Activated naive CD4-positive, alpha-beta T cell treated with anti-CD3 and anti-CD28 coated beads, Interleukin-2, amount 50 U/mL, for 72 hours (primary cell): ENCODE measurements around the gene RBBP6. TPM values are rescaled to one million over a fixed set of nuclear protein-coding genes. Genes with fewer than 3 reads are reported as not detected.
A peak's percentile ranks its signal among the peaks of the same experiment; 100 is the strongest.

Experiments used
- ATAC-seq, 2 donors: fragments of 150-1000 bp; cut with Tn5 transposase; 2 replicates each; pipeline ENCODE4 v1.10.0; 2021; ENCODE audit warnings: mild to moderate bottlenecking in 2 of 2, moderate library complexity in 2 of 2
- DNase-seq, 2 donors: peaks; one replicate each; pipeline ENCODE4 v3.0.0; 2021 to 2022; ENCODE audit warnings: low spot score in 2 of 2
- H3K27ac Mint-ChIP-seq, 2 donors: one replicate each; pipeline ENCODE4 v1.8.0; 2022; ENCODE audit warnings: mild to moderate bottlenecking in 2 of 2, mixed read lengths in 2 of 2
- H3K36me3 Mint-ChIP-seq, 2 donors: one replicate each; pipeline ENCODE4 v1.8.0; 2022; ENCODE audit warnings: mixed read lengths in 2 of 2
- H3K9me3 Mint-ChIP-seq, 2 donors: one replicate each; pipeline ENCODE4 v1.8.0; 2022; ENCODE audit warnings: mixed read lengths in 2 of 2
- total RNA-seq, 2 donors: library from RNA; stranded (reverse); gene quantifications; one replicate each; pipeline ENCODE4 v1.2.3, GENCODE V29; 2022

RBBP6 gene
- total RNA-seq, 2 donors from 2014 or later, result 69.7 to 76.2 TPM

GRCh38 chr16:24516900-24517669 lies 22.3 kb upstream of the RBBP6 start:
- no peaks in the 10 kb centered on the region for H3K36me3 Mint-ChIP-seq
- ATAC-seq (peak; percentile 69 to 81), DNase-seq (peak; percentile 69 to 72)
- no peaks in the 10 kb centered on the region for H3K9me3 Mint-ChIP-seq
- peak overlapping the region in 1 of 2 donors; percentile 51 for H3K27ac Mint-ChIP-seq

GRCh38 chr16:24518498-24518897 lies 20.9 kb upstream of the RBBP6 start:
- DNase-seq (no peak), ATAC-seq (no peak)
- no peaks in the 10 kb centered on the region for H3K36me3 Mint-ChIP-seq
- no peak overlapping the region for H3K27ac Mint-ChIP-seq
- H3K9me3 Mint-ChIP-seq, result no peaks in the 10 kb centered on the region

- DNase-seq (no peak), ATAC-seq (no peak)
- Mint-ChIP-seq H3K9me3 (no peaks in the 10 kb centered on the region), H3K36me3 (no peaks in the 10 kb centered on the region), H3K27ac (peak overlapping the region in 1 of 2 donors; percentile 12)
These were observed 18.4 kb upstream of the RBBP6 start for GRCh38 chr16:24520983-24521382.

- Mint-ChIP-seq H3K9me3 (no peaks in the 10 kb centered on the region), H3K27ac (no peak overlapping the region), H3K36me3 (no peaks in the 10 kb centered on the region)
- DNase-seq, result no peak
- ATAC-seq, result no peak
These were observed 16.6 kb upstream of the RBBP6 start for GRCh38 chr16:24522751-24523150.

- no peak for ATAC-seq
- H3K9me3 Mint-ChIP-seq, result no peaks in the 10 kb centered on the region
- DNase-seq, result no peak
- H3K27ac Mint-ChIP-seq, result no peak overlapping the region
- no peaks in the 10 kb centered on the region for H3K36me3 Mint-ChIP-seq
These were observed 15.8 kb upstream of the RBBP6 start for GRCh38 chr16:24523569-24523968.

- H3K9me3 Mint-ChIP-seq, result no peaks in the 10 kb centered on the region
- ATAC-seq (no peak), DNase-seq (no peak)
- no peak overlapping the region for H3K27ac Mint-ChIP-seq
- H3K36me3 Mint-ChIP-seq, result no peaks in the 10 kb centered on the region
These were observed 14.3 kb upstream of the RBBP6 start for GRCh38 chr16:24524855-24525677.

- H3K27ac Mint-ChIP-seq, result no peak overlapping the region
- DNase-seq, result no peak
- no peak for ATAC-seq
- H3K36me3 Mint-ChIP-seq, result no peaks in the 10 kb centered on the region
- H3K9me3 Mint-ChIP-seq, result no peaks in the 10 kb centered on the region
These were observed 13.3 kb upstream of the RBBP6 start for GRCh38 chr16:24525970-24526559.

GRCh38 chr16:24526701-24527495 lies 12.5 kb upstream of the RBBP6 start:
- DNase-seq (no peak), ATAC-seq (no peak)
- Mint-ChIP-seq H3K27ac (no peak overlapping the region), H3K9me3 (no peaks in the 10 kb centered on the region), H3K36me3 (no peaks in the 10 kb centered on the region)

GRCh38 chr16:24531166-24531565 lies 8.2 kb upstream of the RBBP6 start:
- H3K9me3 Mint-ChIP-seq, result no peaks in the 10 kb centered on the region
- DNase-seq, result no peak
- no peak overlapping the region for H3K27ac Mint-ChIP-seq
- no peak for ATAC-seq
- H3K36me3 Mint-ChIP-seq, result no peaks in the 10 kb centered on the region

GRCh38 chr16:24534620-24535019 lies 4.7 kb upstream of the RBBP6 start:
- H3K36me3 Mint-ChIP-seq, result peaks cover 4% of the 10 kb centered on the region in 2 donors
- H3K9me3 Mint-ChIP-seq, result no peaks in the 10 kb centered on the region

GRCh38 chr16:24535827-24536226 lies 3.5 kb upstream of the RBBP6 start:
- no peak for ATAC-seq

More at GRCh38 chr16:24534620-24535019, 4.7 kb upstream of the RBBP6 start:
- ATAC-seq, result no peak
- no peak overlapping the region for H3K27ac Mint-ChIP-seq
- DNase-seq, result no peak

GRCh38 chr16:24536671-24537070 lies 2.7 kb upstream of the RBBP6 start:
- H3K9me3 Mint-ChIP-seq, result no peaks in the 10 kb centered on the region
- no peak overlapping the region for H3K27ac Mint-ChIP-seq
- ATAC-seq, result no peak
- DNase-seq, result no peak
- H3K36me3 Mint-ChIP-seq, result peaks cover 22 to 23% of the 10 kb centered on the region in 2 donors

More at GRCh38 chr16:24535827-24536226, 3.5 kb upstream of the RBBP6 start:
- no peaks in the 10 kb centered on the region for H3K9me3 Mint-ChIP-seq
- H3K27ac Mint-ChIP-seq, result no peak overlapping the region
- H3K36me3 Mint-ChIP-seq, result peaks cover 13 to 14% of the 10 kb centered on the region in 2 donors
- DNase-seq, result no peak

- DNase-seq, result no peak
- Mint-ChIP-seq H3K9me3 (no peaks in the 10 kb centered on the region), H3K36me3 (peaks cover 29 to 32% of the 10 kb centered on the region in 2 donors), H3K27ac (peak overlapping the region in 1 of 2 donors; percentile 96)
- ATAC-seq, result no peak
These were observed 1.7 kb upstream of the RBBP6 start for GRCh38 chr16:24537474-24538337.

GRCh38 chr16:24538756-24539294 lies 541 bp upstream of the RBBP6 start:
- DNase-seq, result no peak
- H3K36me3 Mint-ChIP-seq, result peaks cover 29 to 33% of the 10 kb centered on the region in 2 donors
- ATAC-seq, result peak; percentile 46 to 52
- H3K9me3 Mint-ChIP-seq, result no peaks in the 10 kb centered on the region
- peak overlapping the region; percentile 96 to 100 for H3K27ac Mint-ChIP-seq

GRCh38 chr16:24539850-24540601 lies 660 bp downstream of the RBBP6 start:
- peaks cover 29 to 39% of the 10 kb centered on the region in 2 donors for H3K36me3 Mint-ChIP-seq
- peak overlapping the region; percentile 96 for H3K27ac Mint-ChIP-seq
- no peaks in the 10 kb centered on the region for H3K9me3 Mint-ChIP-seq
- DNase-seq (peak in 1 of 2 donors; percentile 55), ATAC-seq (peak; percentile 39 to 52)
